ENCODE data around the gene GPX4.

Gene GPX4

DNA sequence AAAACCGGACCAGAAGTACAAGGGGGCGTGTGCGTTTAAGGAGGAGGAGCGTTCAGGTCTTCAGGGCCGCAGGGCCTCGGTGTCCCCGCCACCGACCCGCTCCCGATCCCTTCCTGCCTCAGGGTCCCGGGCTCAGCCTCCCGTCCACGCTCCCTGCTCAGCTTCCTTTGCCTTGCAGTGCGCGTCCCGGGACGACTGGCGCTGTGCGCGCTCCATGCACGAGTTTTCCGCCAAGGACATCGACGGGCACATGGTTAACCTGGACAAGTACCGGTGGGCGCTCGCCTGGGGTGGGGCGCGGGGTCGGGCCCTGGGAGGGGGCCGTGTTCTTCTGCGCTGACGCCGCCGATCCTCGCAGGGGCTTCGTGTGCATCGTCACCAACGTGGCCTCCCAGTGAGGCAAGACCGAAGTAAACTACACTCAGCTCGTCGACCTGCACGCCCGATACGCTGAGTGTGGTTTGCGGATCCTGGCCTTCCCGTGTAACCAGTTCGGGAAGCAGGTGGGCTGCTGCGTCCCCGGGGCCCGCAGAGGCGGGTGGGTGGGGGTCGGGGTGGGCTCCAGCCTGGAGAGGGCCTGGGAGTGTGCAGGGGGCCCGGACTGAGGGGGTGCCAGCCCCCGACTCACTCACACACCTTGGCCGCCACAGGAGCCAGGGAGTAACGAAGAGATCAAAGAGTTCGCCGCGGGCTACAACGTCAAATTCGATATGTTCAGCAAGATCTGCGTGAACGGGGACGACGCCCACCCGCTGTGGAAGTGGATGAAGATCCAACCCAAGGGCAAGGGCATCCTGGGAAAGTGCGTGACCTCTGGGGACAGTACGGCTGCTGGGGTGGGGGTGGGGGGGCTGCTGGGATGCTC is 1.4 kb downstream of the GPX4 start:
- Histone ChIP-seq H2AFZ (ENCODE audit: low read length) (peak overlapping the region; percentile 82), H3K27ac (replicated peaks; ENCODE audit: low read length) (peak overlapping the region; percentile 97), H4K8ac (ENCODE audit: low read depth, low read length) (no peak overlapping the region), H3K4me3 (ENCODE audit: low read length in 2 of 2) (peak overlapping the region; percentile 72 to 96), H3K4me2 (ENCODE audit: insufficient read depth, low read length, poor library complexity, severe bottlenecking) (peak overlapping the region; percentile 93), H3K14ac (ENCODE audit: low read length) (peak overlapping the region; percentile 82), H3K4me1 (ENCODE audit: control insufficient read depth in 2 of 2, insufficient read depth in 1 of 2, low read depth in 1 of 2, low read length in 2 of 2) (peaks cover 14 to 25% of the 10 kb centered on the region in 2 donors), H3K27me3 (ENCODE audit: control insufficient read depth in 3 of 3, insufficient read depth in 3 of 3, low read depth in 1 of 3, low read length in 3 of 3) (no peaks in the 10 kb centered on the region), H2BK5ac (ENCODE audit: low read length) (peak overlapping the region; percentile 98), H3K36me3 (replicated peaks in 1 of 2; ENCODE audit: control insufficient read depth in 2 of 2, insufficient read depth in 2 of 2, low read length in 2 of 2) (peaks cover 20 to 34% of the 10 kb centered on the region in 2 donors), H3K79me1 (ENCODE audit: low read depth, low read length) (peaks cover 18% of the 10 kb centered on the region), H3K23ac (ENCODE audit: low read depth, low read length, poor library complexity) (peak overlapping the region; percentile 94), H3K4ac (ENCODE audit: low read length) (peak overlapping the region; percentile 93), H4K91ac (ENCODE audit: low read depth, low read length, poor library complexity) (no peak overlapping the region), H2AK5ac (ENCODE audit: low read depth, low read length) (peak overlapping the region; percentile 99), H2BK12ac (ENCODE audit: low read length) (no peak overlapping the region), H3K9me3 (replicated peaks in 1 of 2; ENCODE audit: control insufficient read depth in 2 of 2, insufficient read depth in 1 of 2, low read depth in 1 of 2, low read length in 2 of 2) (no peaks in the 10 kb centered on the region), H2BK15ac (ENCODE audit: low read length) (no peak overlapping the region), H3K18ac (ENCODE audit: low read length) (peak overlapping the region; percentile 94), H2BK120ac (ENCODE audit: low read depth, low read length) (peak overlapping the region; percentile 87), H3K9ac (ENCODE audit: low read depth, low read length, poor library complexity) (peak overlapping the region; percentile 95)
- no CpG with 5 or more reads among the region's 69 CpGs for WGBS, 2 donors (ENCODE audit: extremely low coverage in 2 of 2, insufficient read length in 2 of 2, insufficient replicate concordance in 1 of 2)
- no peak for DNase-seq (ENCODE audit: low spot score)

DNA sequence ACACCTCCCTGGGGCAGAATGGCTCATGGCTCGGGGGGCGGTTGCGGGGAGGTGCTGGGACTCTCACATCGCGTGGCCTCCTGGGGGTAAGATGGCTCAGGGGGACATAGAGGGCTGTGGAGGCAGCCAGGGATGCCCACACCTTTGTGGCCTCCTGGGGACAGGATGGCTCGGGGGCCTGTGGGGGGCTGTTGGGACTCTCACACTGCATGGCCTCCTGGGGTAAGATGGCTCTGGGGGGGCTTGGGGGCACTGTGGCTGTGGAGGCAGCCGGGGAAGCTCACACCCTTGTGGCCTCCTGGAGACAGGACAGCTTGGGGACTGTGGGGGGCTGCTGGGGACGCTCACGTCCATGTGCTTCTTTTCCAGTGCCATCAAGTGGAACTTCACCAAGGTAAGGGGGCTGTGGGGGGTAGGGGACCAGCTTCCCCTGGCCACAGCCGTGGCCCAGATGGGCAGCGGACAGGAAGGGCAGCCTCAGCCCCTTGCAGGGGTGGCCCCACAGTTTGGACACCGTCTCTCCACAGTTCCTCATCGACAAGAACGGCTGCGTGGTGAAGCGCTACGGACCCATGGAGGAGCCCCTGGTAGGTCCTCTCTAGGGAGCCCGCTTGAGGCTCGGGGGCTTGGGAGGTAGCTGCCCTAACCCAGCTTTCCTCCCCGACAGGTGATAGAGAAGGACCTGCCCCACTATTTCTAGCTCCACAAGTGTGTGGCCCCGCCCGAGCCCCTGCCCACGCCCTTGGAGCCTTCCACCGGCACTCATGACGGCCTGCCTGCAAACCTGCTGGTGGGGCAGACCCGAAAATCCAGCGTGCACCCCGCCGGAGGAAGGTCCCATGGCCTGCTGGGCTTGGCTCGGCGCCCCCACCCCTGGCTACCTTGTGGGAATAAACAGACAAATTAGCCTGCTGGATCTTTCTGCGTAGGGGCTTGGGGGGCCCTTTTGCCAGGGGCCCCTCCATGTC is 2.4 kb downstream of the GPX4 start:
- Histone ChIP-seq H2BK5ac (ENCODE audit: low read length) (peak overlapping the region; percentile 5), H2BK120ac (ENCODE audit: low read depth, low read length) (no peak overlapping the region), H3K27ac (replicated peaks; ENCODE audit: low read length) (no peak overlapping the region), H3K36me3 (replicated peaks in 1 of 2; ENCODE audit: control insufficient read depth in 2 of 2, insufficient read depth in 2 of 2, low read length in 2 of 2) (peaks cover 20 to 42% of the 10 kb centered on the region in 2 donors), H4K91ac (ENCODE audit: low read depth, low read length, poor library complexity) (no peak overlapping the region), H3K4me2 (ENCODE audit: insufficient read depth, low read length, poor library complexity, severe bottlenecking) (no peak overlapping the region), H2AK5ac (ENCODE audit: low read depth, low read length) (peak overlapping the region; percentile 86), H2BK12ac (ENCODE audit: low read length) (no peak overlapping the region), H3K4me3 (ENCODE audit: low read length in 2 of 2) (peak overlapping the region in 1 of 2 donors; percentile 9), H3K9me3 (replicated peaks in 1 of 2; ENCODE audit: control insufficient read depth in 2 of 2, insufficient read depth in 1 of 2, low read depth in 1 of 2, low read length in 2 of 2) (no peaks in the 10 kb centered on the region), H4K8ac (ENCODE audit: low read depth, low read length) (peak overlapping the region; percentile 82), H3K9ac (ENCODE audit: low read depth, low read length, poor library complexity) (peak overlapping the region; percentile 60), H2AFZ (ENCODE audit: low read length) (no peak overlapping the region), H3K18ac (ENCODE audit: low read length) (peak overlapping the region; percentile 38), H3K14ac (ENCODE audit: low read length) (peak overlapping the region; percentile 21), H2BK15ac (ENCODE audit: low read length) (no peak overlapping the region), H3K23ac (ENCODE audit: low read depth, low read length, poor library complexity) (peak overlapping the region; percentile 85), H3K4ac (ENCODE audit: low read length) (no peak overlapping the region), H3K27me3 (ENCODE audit: control insufficient read depth in 3 of 3, insufficient read depth in 3 of 3, low read depth in 1 of 3, low read length in 3 of 3) (no peaks in the 10 kb centered on the region), H3K79me1 (ENCODE audit: low read depth, low read length) (peaks cover 18% of the 10 kb centered on the region), H3K4me1 (ENCODE audit: control insufficient read depth in 2 of 2, insufficient read depth in 1 of 2, low read depth in 1 of 2, low read length in 2 of 2) (peaks cover 14 to 25% of the 10 kb centered on the region in 2 donors)
- no CpG with 5 or more reads among the region's 32 CpGs for WGBS, 2 donors (ENCODE audit: extremely low coverage in 2 of 2, insufficient read length in 2 of 2, insufficient replicate concordance in 1 of 2)
- DNase-seq (ENCODE audit: low spot score), result no peak

DNA sequence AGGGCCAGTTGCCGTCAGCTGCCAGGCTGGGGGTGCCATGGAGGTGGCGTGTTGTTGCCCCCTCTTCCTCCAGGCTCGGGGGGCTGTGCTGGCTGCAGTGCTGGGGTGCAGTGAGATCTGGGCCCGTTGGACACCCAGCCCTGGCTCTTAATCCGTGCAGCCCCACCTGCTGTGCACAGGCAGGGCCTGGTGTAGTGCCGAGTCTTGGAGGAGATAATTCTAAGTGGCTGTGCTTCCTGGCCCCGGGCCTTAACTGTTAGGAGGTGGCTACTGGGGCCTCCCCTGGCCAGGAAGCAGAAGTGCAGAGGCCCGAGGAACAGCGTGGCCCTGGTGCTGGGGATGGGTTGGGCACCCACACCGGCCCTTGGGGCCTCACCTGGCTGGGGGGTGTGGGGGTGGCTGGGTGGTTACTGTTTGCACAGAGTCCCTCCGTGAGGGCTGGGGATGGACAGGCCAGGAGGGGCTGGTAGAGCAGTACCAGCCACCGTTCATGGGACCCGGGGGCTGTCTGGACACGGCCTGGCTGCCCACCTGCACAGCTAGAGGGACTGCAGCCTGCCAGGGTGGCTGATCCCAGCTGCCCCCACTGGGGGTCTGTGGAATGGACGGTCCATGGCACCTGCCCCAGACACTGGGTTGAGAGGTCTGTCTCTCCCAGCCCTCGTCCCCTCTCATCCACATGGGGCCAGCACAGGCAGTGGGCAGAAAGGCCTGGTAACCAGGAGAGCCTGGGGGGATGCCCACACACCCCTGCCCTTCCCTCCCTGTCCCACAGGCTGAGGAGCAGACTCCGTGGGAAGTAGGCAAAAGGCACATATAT is 3.3 kb downstream of the GPX4 start:
- no peak for DNase-seq (ENCODE audit: low spot score)
- H3K4me3 ChIP-seq (ENCODE audit: low read length in 2 of 2), result no peak overlapping the region
- whole genome bisulfite sequencing, 2 donors (ENCODE audit: extremely low coverage in 2 of 2, insufficient read length in 2 of 2, insufficient replicate concordance in 1 of 2), result no CpG with 5 or more reads among the region's 17 CpGs

More for the DNA sequence above, 3.3 kb downstream of the GPX4 start:
- H2AK5ac ChIP-seq (ENCODE audit: low read depth, low read length), result peak overlapping the region; percentile 86
- no peaks in the 10 kb centered on the region for H3K27me3 ChIP-seq (ENCODE audit: control insufficient read depth in 3 of 3, insufficient read depth in 3 of 3, low read depth in 1 of 3, low read length in 3 of 3)
- H3K36me3 ChIP-seq (replicated peaks in 1 of 2; ENCODE audit: control insufficient read depth in 2 of 2, insufficient read depth in 2 of 2, low read length in 2 of 2), result peaks cover 20 to 42% of the 10 kb centered on the region in 2 donors
- H3K18ac ChIP-seq (ENCODE audit: low read length), result peak overlapping the region; percentile 38
- no peak overlapping the region for H4K91ac ChIP-seq (ENCODE audit: low read depth, low read length, poor library complexity)
- no peak overlapping the region for H3K4me2 ChIP-seq (ENCODE audit: insufficient read depth, low read length, poor library complexity, severe bottlenecking)
- no peak overlapping the region for H2BK120ac ChIP-seq (ENCODE audit: low read depth, low read length)
- H3K9me3 ChIP-seq (replicated peaks in 1 of 2; ENCODE audit: control insufficient read depth in 2 of 2, insufficient read depth in 1 of 2, low read depth in 1 of 2, low read length in 2 of 2), result no peaks in the 10 kb centered on the region
- H3K4ac ChIP-seq (ENCODE audit: low read length), result no peak overlapping the region
- no peak overlapping the region for H3K27ac ChIP-seq (replicated peaks; ENCODE audit: low read length)
- H3K14ac ChIP-seq (ENCODE audit: low read length), result no peak overlapping the region
- peaks cover 9 to 17% of the 10 kb centered on the region in 2 donors for H3K4me1 ChIP-seq (ENCODE audit: control insufficient read depth in 2 of 2, insufficient read depth in 1 of 2, low read depth in 1 of 2, low read length in 2 of 2)
- H2AFZ ChIP-seq (ENCODE audit: low read length), result no peak overlapping the region
- H4K8ac ChIP-seq (ENCODE audit: low read depth, low read length), result no peak overlapping the region
- peak overlapping the region; percentile 70 for H3K9ac ChIP-seq (ENCODE audit: low read depth, low read length, poor library complexity)
- no peak overlapping the region for H2BK15ac ChIP-seq (ENCODE audit: low read length)
- H2BK12ac ChIP-seq (ENCODE audit: low read length), result no peak overlapping the region
- H2BK5ac ChIP-seq (ENCODE audit: low read length), result no peak overlapping the region
- peak overlapping the region; percentile 85 for H3K23ac ChIP-seq (ENCODE audit: low read depth, low read length, poor library complexity)
- H3K79me1 ChIP-seq (ENCODE audit: low read depth, low read length), result peaks cover 18% of the 10 kb centered on the region

Measured in neuronal stem cell (in vitro differentiated cells).